DND-41 (cell line): ENCODE data around the gene C4BPA.

Source experiments
- ATAC-seq: fragments of 200-7000 bp; cut with Tn5 transposase; 3 replicates; pipeline ENCODE4 v1.9.1; 2021; ENCODE audit warnings: low read depth; ENCODE audit not compliant: insufficient read depth
- DNase-seq: peaks from one replicate; pipeline ENCODE4 v3.0.0-alpha.2; 2020
- H2AFZ ChIP-seq: 2 replicates; pipeline ENCODE4 v1.6.0; 2012; ENCODE audit warnings: low read depth, low read length
- H3K27ac ChIP-seq: 2 replicates; pipeline ENCODE4 v1.5.1; 2012; ENCODE audit warnings: low read length, inconsistent platforms
- H3K27me3 ChIP-seq: fragments of 200-600 bp; sonication (generic); 2 replicates; pipeline ENCODE4 v1.6.0; 2012; ENCODE audit warnings: low read length, mild to moderate bottlenecking, inconsistent platforms; ENCODE audit not compliant: insufficient read depth, poor library complexity
- H3K36me3 ChIP-seq: 2 replicates; pipeline ENCODE4 v1.5.1; 2012; ENCODE audit warnings: low read length, inconsistent platforms; ENCODE audit not compliant: insufficient read depth
- H3K4me1 ChIP-seq: 2 replicates; pipeline ENCODE4 v1.5.1; 2012; ENCODE audit warnings: mild to moderate bottlenecking, low read length; ENCODE audit not compliant: insufficient read depth
- H3K4me2 ChIP-seq: 2 replicates; pipeline ENCODE4 v1.6.0; 2012; ENCODE audit warnings: mild to moderate bottlenecking, moderate library complexity, low read length, inconsistent platforms; ENCODE audit not compliant: insufficient read depth
- H3K4me3 ChIP-seq, 2 experiments: fragments of 200-600 bp in 1 of 2; shearing (Covaris generic) in 1 of 2; 2 replicates each; pipeline ENCODE4 v1.5.1; 2012 to 2016; ENCODE audit warnings: inconsistent platforms in 2 of 2, low read length in 2 of 2, mild to moderate bottlenecking in 2 of 2, low read depth in 1 of 2, moderate library complexity in 1 of 2
- H3K79me2 ChIP-seq: 2 replicates; pipeline ENCODE4 v1.6.0; 2012; ENCODE audit warnings: low read length, inconsistent platforms; ENCODE audit not compliant: insufficient read depth
- H3K9ac ChIP-seq: 2 replicates; pipeline ENCODE4 v1.6.0; 2012; ENCODE audit warnings: low read depth, mild to moderate bottlenecking, inconsistent platforms, low read length, moderate library complexity
- H3K9me3 ChIP-seq: 2 replicates; pipeline ENCODE4 v1.5.1; 2012; ENCODE audit warnings: low read length, moderate library complexity, mild to moderate bottlenecking, inconsistent platforms; ENCODE audit not compliant: insufficient read depth, severe bottlenecking
- H4K20me1 ChIP-seq: 2 replicates; pipeline ENCODE4 v1.6.0; 2012; ENCODE audit warnings: low read length; ENCODE audit not compliant: insufficient read depth
- EZH2 ChIP-seq: IDR thresholded peaks from 3 replicates; pipeline ENCODE4 v1.6.1; 2012; ENCODE audit warnings: borderline replicate concordance, low read depth, mild to moderate bottlenecking, moderate library complexity, low read length, inconsistent platforms; ENCODE audit not compliant: severe bottlenecking
- TF ChIP-seq, protein P1 (sequence below): IDR thresholded peaks from 2 replicates; pipeline ENCODE4 v1.5.1; 2012; ENCODE audit warnings: borderline replicate concordance, low read length, moderate library complexity, mild to moderate bottlenecking; ENCODE audit not compliant: poor library complexity, severe bottlenecking; ENCODE audit errors: extremely low read depth

The C4BPA gene

DNA sequence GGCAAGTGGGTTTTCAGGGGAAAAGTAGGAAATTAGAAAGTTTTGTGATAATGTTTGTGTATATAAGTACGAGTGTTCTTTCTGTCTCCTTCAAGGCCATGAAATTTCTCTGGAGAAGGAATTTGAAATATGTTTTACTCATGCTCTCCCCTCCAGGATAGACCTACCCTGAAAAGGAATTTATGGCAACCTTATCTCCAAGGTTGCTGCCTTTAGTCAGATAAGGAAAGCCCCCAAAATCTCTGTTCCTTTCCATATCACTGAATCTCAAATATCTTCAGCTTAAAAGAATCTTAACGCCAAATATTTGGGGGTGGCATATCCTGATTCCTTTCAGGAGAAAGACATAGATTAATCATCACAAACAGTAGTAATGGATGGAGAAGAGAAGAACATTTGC is 15.9 kb upstream of the C4BPA start:
- Histone ChIP-seq H3K36me3 (no peaks in the 10 kb centered on the region), H3K4me3 (no peak overlapping the region), H3K9ac (peak overlapping the region; percentile 39; the same call in 1 of the 2 replicates), H3K27me3 (no peaks in the 10 kb centered on the region), H3K79me2 (no peaks in the 10 kb centered on the region), H3K27ac (peak overlapping the region; percentile 78; the same call in 1 of the 2 replicates), H3K4me2 (peak overlapping the region; percentile 66), H4K20me1 (no peaks in the 10 kb centered on the region), H3K9me3 (no peaks in the 10 kb centered on the region), H2AFZ (peak overlapping the region; percentile 15; the same call in 1 of the 2 replicates), H3K4me1 (peaks cover 64% of the 10 kb centered on the region)
- ATAC-seq (no peak), DNase-seq (no peak)
- no peak for TF ChIP-seq EZH2
- TF ChIP-seq, protein P1, sequence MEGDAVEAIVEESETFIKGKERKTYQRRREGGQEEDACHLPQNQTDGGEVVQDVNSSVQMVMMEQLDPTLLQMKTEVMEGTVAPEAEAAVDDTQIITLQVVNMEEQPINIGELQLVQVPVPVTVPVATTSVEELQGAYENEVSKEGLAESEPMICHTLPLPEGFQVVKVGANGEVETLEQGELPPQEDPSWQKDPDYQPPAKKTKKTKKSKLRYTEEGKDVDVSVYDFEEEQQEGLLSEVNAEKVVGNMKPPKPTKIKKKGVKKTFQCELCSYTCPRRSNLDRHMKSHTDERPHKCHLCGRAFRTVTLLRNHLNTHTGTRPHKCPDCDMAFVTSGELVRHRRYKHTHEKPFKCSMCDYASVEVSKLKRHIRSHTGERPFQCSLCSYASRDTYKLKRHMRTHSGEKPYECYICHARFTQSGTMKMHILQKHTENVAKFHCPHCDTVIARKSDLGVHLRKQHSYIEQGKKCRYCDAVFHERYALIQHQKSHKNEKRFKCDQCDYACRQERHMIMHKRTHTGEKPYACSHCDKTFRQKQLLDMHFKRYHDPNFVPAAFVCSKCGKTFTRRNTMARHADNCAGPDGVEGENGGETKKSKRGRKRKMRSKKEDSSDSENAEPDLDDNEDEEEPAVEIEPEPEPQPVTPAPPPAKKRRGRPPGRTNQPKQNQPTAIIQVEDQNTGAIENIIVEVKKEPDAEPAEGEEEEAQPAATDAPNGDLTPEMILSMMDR: no peak

DNA sequence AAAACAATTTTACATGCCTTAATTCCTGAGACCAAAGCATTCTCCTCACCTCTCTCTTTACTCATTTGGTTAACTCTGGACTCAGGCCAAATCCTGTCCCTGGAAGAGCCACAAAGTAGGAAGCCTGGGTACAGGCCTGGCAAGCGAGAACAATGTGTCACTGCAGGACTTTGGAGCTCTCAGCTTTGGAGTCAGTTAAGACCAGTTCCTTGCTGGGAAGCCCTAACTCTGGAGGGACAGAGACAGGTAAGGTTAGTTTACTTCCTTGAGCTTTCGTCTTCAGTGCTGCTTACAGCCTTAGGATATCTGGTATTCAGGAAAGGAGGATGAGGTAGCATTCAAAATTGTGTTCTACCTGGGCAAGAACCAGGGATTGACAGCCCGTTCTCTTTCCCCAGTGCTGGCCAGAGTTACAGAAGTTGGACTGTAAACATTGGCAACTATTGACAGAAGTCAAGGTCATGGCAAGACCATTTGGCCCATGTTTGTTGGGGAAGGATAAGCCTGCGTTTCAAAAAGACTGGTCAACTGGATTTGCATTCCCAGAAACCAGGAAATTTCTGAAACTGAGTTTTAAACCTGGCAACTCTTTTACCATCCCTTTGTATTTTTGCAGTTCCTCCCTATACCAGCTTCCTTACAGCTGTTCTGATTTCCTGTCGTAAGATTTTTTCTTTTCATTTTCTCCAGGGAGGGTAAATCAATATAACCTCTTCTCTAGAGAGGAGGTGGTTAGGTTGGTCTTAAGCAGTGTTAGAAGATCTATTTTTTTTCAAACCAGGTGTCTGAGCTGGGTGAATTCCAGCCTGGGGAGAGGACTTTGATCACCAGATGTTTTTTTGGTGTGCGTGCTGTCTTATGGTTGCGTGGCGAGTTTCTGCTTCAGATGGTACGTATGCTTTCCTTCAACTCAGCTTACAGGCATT is 15.1 kb upstream of the C4BPA start, which contains the start of gene C4BPB:
C4BPB (plus strand) TSS at position 160 of the 926 bp plus-strand sequence; CDS start at position 832, 672 bp downstream.
- Histone ChIP-seq H4K20me1 (no peaks in the 10 kb centered on the region), H3K4me3 (peak within 1 kb of the TSS; percentile 2 to 53; a peak in 2 of 4 replicates), H3K4me2 (peak within 1 kb of the TSS; percentile 66), H3K4me1 (peaks cover 56% of the 10 kb centered on the region), H3K27ac (peak within 1 kb of the TSS; percentile 78), H2AFZ (peak within 1 kb of the TSS; percentile 38), H3K36me3 (no peaks in the 10 kb centered on the region), H3K79me2 (no peaks in the 10 kb centered on the region), H3K9me3 (no peaks in the 10 kb centered on the region), H3K9ac (peak within 1 kb of the TSS; percentile 39), H3K27me3 (no peaks in the 10 kb centered on the region)
- TF ChIP-seq, protein P1: no peak
- no peak for TF ChIP-seq EZH2
- ATAC-seq (peak; percentile 83), DNase-seq (peak; percentile 72)

- Histone ChIP-seq H3K4me1 (peaks cover 48% of the 10 kb centered on the region), H3K27ac (peak overlapping the region; percentile 78), H2AFZ (peak overlapping the region; percentile 38), H3K36me3 (no peaks in the 10 kb centered on the region), H3K4me3 (peak overlapping the region; percentile 2 to 53; a peak in 2 of 4 replicates), H3K27me3 (no peaks in the 10 kb centered on the region), H3K9me3 (no peaks in the 10 kb centered on the region), H4K20me1 (no peaks in the 10 kb centered on the region), H3K79me2 (no peaks in the 10 kb centered on the region), H3K4me2 (peak overlapping the region; percentile 66), H3K9ac (peak overlapping the region; percentile 39)
- TF ChIP-seq, protein P1: no peak
- ATAC-seq (peak; percentile 40), DNase-seq (no peak)
These were observed 14.2 kb upstream of the C4BPA start for GRCh38 chr1:207089627-207090355.
